GM12878 (cell line): ENCODE data around the gene RP9. TPM values are rescaled to one million over a fixed set of nuclear protein-coding genes. Genes with fewer than 3 reads are reported as not detected.
A peak's percentile ranks its signal among the peaks of the same experiment; 100 is the strongest.

Source experiments
- ATAC-seq: fragments of 200-7000 bp; cut with Tn5 transposase; 3 replicates; pipeline ENCODE4 v1.9.1; 2020; ENCODE audit warnings: mild to moderate bottlenecking, moderate library complexity
- BruUV-seq: library from RNA; stranded (reverse); fragments of 400-500 nt; replicated peaks from 2 replicates; lab custom pipeline; 2021; lab: Mats Ljungman, UMichigan
- CTCF ChIA-PET: fragments of 300-600 bp; sonication (Branson Sonifier 250); formaldehyde crosslinking; extraction: SDS; loops from one replicate; lab custom pipeline; 2021; ENCODE audit warnings: inconsistent platforms; lab: Yijun Ruan, JAX
- POLR2A ChIA-PET: fragments of 350-600 bp; formaldehyde crosslinking; extraction: SDS; loops from one replicate; lab custom pipeline; 2021; ENCODE audit warnings: inconsistent platforms; lab: Charles Lee
- RAD21 ChIA-PET: fragments of 300-600 bp; sonication (Branson Sonifier 250); formaldehyde crosslinking; loops from one replicate; lab custom pipeline; 2023; ENCODE audit warnings: antibody characterized with exemption; ENCODE audit not compliant: unreplicated experiment; lab: Charles Lee
- SMC1A ChIA-PET: fragments of 300-600 bp; sonication (Branson Sonifier 250); formaldehyde crosslinking; loops from one replicate; lab custom pipeline; 2023; ENCODE audit not compliant: unreplicated experiment, uncharacterized antibody; lab: Charles Lee
- DNase-seq: peaks from one replicate; pipeline ENCODE4 v3.0.0-alpha.2; 2011; ENCODE audit warnings: low read depth, low spot score
- FAIRE-seq: peaks from 3 replicates; lab custom pipeline; 2011; peaks lifted over from hg19 to GRCh38; lab: Jason Lieb, UNC
- H2AFZ ChIP-seq: 2 replicates; pipeline ENCODE4 v1.6.0; 2011; ENCODE audit warnings: low read depth, low read length, control low read depth; ENCODE audit not compliant: control insufficient read depth
- H3K27ac ChIP-seq: 2 replicates; pipeline ENCODE4 v1.5.1; 2011; ENCODE audit warnings: control low read depth; ENCODE audit not compliant: control insufficient read depth, insufficient read depth
- H3K27me3 ChIP-seq, 2 experiments: replicated peaks in 1 of 2; 2 replicates each; pipeline versions ENCODE4 v1.6.0 to v1.6.1; 2011; ENCODE audit warnings: low read length in 1 of 2; ENCODE audit not compliant: control insufficient read depth in 2 of 2, insufficient read depth in 2 of 2
- H3K36me3 ChIP-seq, 2 experiments: 2 replicates each; pipeline ENCODE4 v1.5.1; 2011; ENCODE audit warnings: low read length in 1 of 2; ENCODE audit not compliant: control insufficient read depth in 2 of 2, insufficient read depth in 2 of 2
- H3K4me1 ChIP-seq: 2 replicates; pipeline ENCODE4 v1.6.1; 2011; ENCODE audit warnings: mild to moderate bottlenecking, low read length, moderate library complexity, mixed read lengths; ENCODE audit not compliant: control insufficient read depth, insufficient read depth
- H3K4me2 ChIP-seq: 2 replicates; pipeline ENCODE4 v1.6.0; 2011; ENCODE audit warnings: control low read depth; ENCODE audit not compliant: control insufficient read depth, insufficient read depth
- H3K4me3 ChIP-seq: fragments of 200-600 bp; sonication (generic); 2 replicates; pipeline ENCODE4 v1.5.1; 2016
- H3K79me2 ChIP-seq: 2 replicates; pipeline ENCODE4 v1.6.0; 2011; ENCODE audit warnings: low read length; ENCODE audit not compliant: control insufficient read depth, insufficient read depth
- H3K9ac ChIP-seq: 2 replicates; pipeline ENCODE4 v1.8.0; 2011; ENCODE audit warnings: low read length, control low read depth, mixed read lengths; ENCODE audit not compliant: control insufficient read depth, insufficient read depth
- H3K9me3 ChIP-seq: replicated peaks from 3 replicates; pipeline ENCODE4 v1.5.1; 2011; ENCODE audit warnings: mild to moderate bottlenecking, low read length; ENCODE audit not compliant: control insufficient read depth, insufficient read depth
- H4K20me1 ChIP-seq: 2 replicates; pipeline ENCODE4 v1.6.0; 2011; ENCODE audit not compliant: control insufficient read depth, insufficient read depth
- ATF7 ChIP-seq: fragments of 450-650 bp; IDR thresholded peaks from 2 replicates; pipeline ENCODE4 v1.6.1; 2016; ENCODE audit warnings: low read depth, mild to moderate bottlenecking
- JUND ChIP-seq: IDR thresholded peaks from 2 replicates; pipeline ENCODE4 v1.6.1; 2012; ENCODE audit warnings: low read depth, mild to moderate bottlenecking, low read length, improper control_type of control experiment, moderate library complexity
- MXI1 ChIP-seq: fragments of 150-350 bp; IDR thresholded peaks from 2 replicates; pipeline ENCODE4 v1.6.1; 2011; ENCODE audit warnings: low read depth, mild to moderate bottlenecking, inconsistent platforms, low read length, improper control_type of control experiment
- NBN ChIP-seq: fragments of 450-650 bp; IDR thresholded peaks from 2 replicates; pipeline ENCODE4 v1.6.1; 2016
- STAT3 ChIP-seq: IDR thresholded peaks from 2 replicates; pipeline ENCODE4 v1.6.1; 2011; ENCODE audit warnings: low read depth, low read length, improper control_type of control experiment
- WGBS: methylation state at CpG from one replicate; pipeline ENCODE4 v1.1.6; 2016; ENCODE audit warnings: low lambda C conversion rate; ENCODE audit not compliant: insufficient replicate concordance, insufficient coverage; ENCODE audit errors: missing lambda C conversion rate; 5-methylcytosine and 5-hydroxymethylcytosine counted together
- in situ Hi-C: fragments of 300-500 bp; cut with MboI; formaldehyde crosslinking; loops from 9 replicates; pipeline ENCODE4 v1.14.3; 2018; ENCODE audit warnings: mixed read lengths
- intact Hi-C: fragments of 100-400 bp; cut with micrococcal nuclease; formaldehyde crosslinking; loops from one replicate; pipeline ENCODE4 v1.14.2; 2022; ENCODE audit not compliant: unreplicated experiment
- polyA plus RNA-seq, 11 experiments: library from polyadenylated mRNA; depleted of rRNA in 4 of 11; unstranded in 6 of 11; stranded (reverse) in 5 of 11; fragments of >200 nt; fragmentation: Nextera tagmentation in 4 of 11; fragmentation: Illumina TruSeq in 1 of 11; extraction: Ambion mirVana in 4 of 11; extraction: Trizol in 1 of 11; gene quantifications; 1 replicate in 1 of 11; 2 replicates in 10 of 11; pipeline versions ENCODE4 v1.2.1 to v1.2.3, GENCODE V29; 2011 to 2016; ENCODE audit warnings: inconsistent platforms in 2 of 11, missing spikeins in 2 of 11, low read depth in 1 of 11
- total RNA-seq, 4 experiments: library from RNA; depleted of rRNA in 3 of 4; stranded (reverse); fragments of >200 nt in 3 of 4; fragmentation: Illumina TruSeq in 1 of 4; extraction: Trizol in 1 of 4; gene quantifications; 2 replicates each; pipeline versions ENCODE4 v1.2.1 to v1.2.3, GENCODE V29; 2013 to 2021
- TF ChIP-seq, protein P1 (sequence below): fragments of 450-650 bp; IDR thresholded peaks from 2 replicates; pipeline ENCODE4 v1.6.1; 2016; ENCODE audit warnings: mild to moderate bottlenecking

RP9 gene
- total and polyA plus RNA-seq, 10 of the 15 experiments (the other 5 are each of a cell fraction or from before 2014, with no cell fraction given), result 7.6 to 25.3 (median 16.9) TPM

GRCh38 chr7:33109758-33110238, 594 bp upstream of the RP9 start:
- intact Hi-C loops, result loop anchor here (2.0 to 10.0 kb wide), 4 partner anchors 47 to 345 kb away; partner anchors contain the start of genes FKBP9, KBTBD2 and NT5C3A

More at GRCh38 chr7:33109758-33110238, 594 bp upstream of the RP9 start:
- Histone ChIP-seq H3K27me3 (no peaks in the 10 kb centered on the region; a peak in 1 of 4 replicates), H3K9me3 (no peaks in the 10 kb centered on the region), H2AFZ (peak overlapping the region; percentile 76), H3K4me2 (peak overlapping the region; percentile 79), H4K20me1 (0 out of 2 replicates have a peak, but pooled peaks cover 2% of the 10 kb centered on the region), H3K36me3 (no peaks in the 10 kb centered on the region), H3K4me1 (peaks cover 11% of the 10 kb centered on the region; the same call in 1 of the 2 replicates), H3K27ac (no peak overlapping the region), H3K9ac (no peak overlapping the region), H3K4me3 (peak overlapping the region; percentile 72; the same call in 1 of the 2 replicates), H3K79me2 (peaks cover 31% of the 10 kb centered on the region)
- FAIRE-seq (no peak), ATAC-seq (no peak), DNase-seq (no peak)
- CTCF ChIA-PET, result interaction anchor here (0.5 to 4.4 kb wide), 8 partner anchors 13 to 343 kb away, joined by 3 to 95 read pairs (median 3); partner anchors contain the start of gene NT5C3A
- RAD21 ChIA-PET, result interaction anchor here (1.1 to 2.0 kb wide), 3 partner anchors 20 to 70 kb away, joined by 3 to 14 read pairs (median 4); no protein-coding TSS in a partner anchor
- no TSS peak for BruUV-seq
- POLR2A ChIA-PET, result interaction anchor here (1.0 kb wide), 1 partner anchor 20 kb away, joined by 3 read pairs; no protein-coding TSS in a partner anchor
- in situ Hi-C loops, result loop anchor here (10.0 kb wide), 1 partner anchor 415 kb away; no protein-coding TSS in a partner anchor
- TF ChIP-seq, protein P1, sequence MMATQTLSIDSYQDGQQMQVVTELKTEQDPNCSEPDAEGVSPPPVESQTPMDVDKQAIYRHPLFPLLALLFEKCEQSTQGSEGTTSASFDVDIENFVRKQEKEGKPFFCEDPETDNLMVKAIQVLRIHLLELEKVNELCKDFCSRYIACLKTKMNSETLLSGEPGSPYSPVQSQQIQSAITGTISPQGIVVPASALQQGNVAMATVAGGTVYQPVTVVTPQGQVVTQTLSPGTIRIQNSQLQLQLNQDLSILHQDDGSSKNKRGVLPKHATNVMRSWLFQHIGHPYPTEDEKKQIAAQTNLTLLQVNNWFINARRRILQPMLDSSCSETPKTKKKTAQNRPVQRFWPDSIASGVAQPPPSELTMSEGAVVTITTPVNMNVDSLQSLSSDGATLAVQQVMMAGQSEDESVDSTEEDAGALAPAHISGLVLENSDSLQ, result 0 out of 2 replicates have a peak, but pooled peaks have one; percentile 47
- TF ChIP-seq JUND (peak; percentile 42; the same call in 1 of the 2 replicates), MXI1 (no peak), STAT3 (no peak), NBN (0 out of 2 replicates have a peak, but pooled peaks have one; percentile 34), ATF7 (peak; percentile 96)
- 1% methylated on average over 11 of the region's 11 CpGs for WGBS
- SMC1A ChIA-PET, result interaction anchor here (1.0 to 3.0 kb wide), 4 partner anchors 12 to 343 kb away, joined by 3 to 10 read pairs (median 4); partner anchors contain the start of gene BBS9
